GM21576 (cell line): ENCODE results near the gene GET4.

Source experiments
- ATAC-seq: cut with Tn5 transposase; IDR thresholded peaks from one replicate; pipeline ENCODE4 v1.9.1; 2021; ENCODE audit warnings: mild to moderate bottlenecking, moderate library complexity; ENCODE audit not compliant: unreplicated experiment

GET4 gene

DNA sequence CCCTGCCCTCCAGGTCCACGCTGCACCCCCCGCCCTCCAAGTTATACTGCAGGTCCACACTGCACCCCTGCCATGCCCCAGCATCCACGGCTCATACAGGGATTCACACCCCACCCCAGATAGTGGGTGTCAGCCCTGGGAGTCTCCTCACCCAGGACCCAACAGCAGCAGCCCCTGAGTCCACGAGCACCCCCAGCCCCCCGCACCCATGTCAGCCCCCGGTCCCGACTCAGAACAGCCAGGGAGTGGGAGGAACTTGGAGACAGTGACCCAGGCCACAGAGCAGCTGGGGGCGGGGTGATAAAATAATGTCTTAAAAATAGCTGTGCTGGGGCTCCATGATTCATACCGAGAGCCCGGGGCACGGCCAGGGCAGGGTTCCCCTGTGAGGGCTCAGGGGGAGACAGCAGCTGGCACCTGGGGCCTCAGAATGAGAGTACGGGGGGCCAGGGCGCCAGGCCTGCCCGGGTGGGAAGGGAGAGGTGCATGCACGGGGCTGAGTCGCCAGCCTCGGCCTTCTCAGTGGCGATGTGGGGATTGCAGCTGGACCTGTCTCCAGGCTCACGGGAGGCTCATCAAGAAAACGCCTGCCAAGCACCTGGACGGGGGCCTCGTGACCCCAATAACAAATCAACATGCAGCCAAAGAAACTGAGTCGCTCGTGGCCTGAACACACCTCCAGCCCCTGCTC is 48.3 kb downstream of the GET4 start:
- peak; percentile 56 for ATAC-seq

GRCh38 chr7:925601-926000 is 49.2 kb downstream of the GET4 start:
- no peak for ATAC-seq

GRCh38 chr7:926061-927030 is 50.0 kb downstream of the GET4 start:
- no peak for ATAC-seq

- no peak for ATAC-seq
Measured at GRCh38 chr7:927031-927671, 50.8 kb downstream of the GET4 start.

- ATAC-seq, result no peak
Measured at GRCh38 chr7:929311-929711, 53.0 kb downstream of the GET4 start.

GRCh38 chr7:930975-931758 is 54.8 kb downstream of the GET4 start:
- ATAC-seq, result no peak

DNA sequence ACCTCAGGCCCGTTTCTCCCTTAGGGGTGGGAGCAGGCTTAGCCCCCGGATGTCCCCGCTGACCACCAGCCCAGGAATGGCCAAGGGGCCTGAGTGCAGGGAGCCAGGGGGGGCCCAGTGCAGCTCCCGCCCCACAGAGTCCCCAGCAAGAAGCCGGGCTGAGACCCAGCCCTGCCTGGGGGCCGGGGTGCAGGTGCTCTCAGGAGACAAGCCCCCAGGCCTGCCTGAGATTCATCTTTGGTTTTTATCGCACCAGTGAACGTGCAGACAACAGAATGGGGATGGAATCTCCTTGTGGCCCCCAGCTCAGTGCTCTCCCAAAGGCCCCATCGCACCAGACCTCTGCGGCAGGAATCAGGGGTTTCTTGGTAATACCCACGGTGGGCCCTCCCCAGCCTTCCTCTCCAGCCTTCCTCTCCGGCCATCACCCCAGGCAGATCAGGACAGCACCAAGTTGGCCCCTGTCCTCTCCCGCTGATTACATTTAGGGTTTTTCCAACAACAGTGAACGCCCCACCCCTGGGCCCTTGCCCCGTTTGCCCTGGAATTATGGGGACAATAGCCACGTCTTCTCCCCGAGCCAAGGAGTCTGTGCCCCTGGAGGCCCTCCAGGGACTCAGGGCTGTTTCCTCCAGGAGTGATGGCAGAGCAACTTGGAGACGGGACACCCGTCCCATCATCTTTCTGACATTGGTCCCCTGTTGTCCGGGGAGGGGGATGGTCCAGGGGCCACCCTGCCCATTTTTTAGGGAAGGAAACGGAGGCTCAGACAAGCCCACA is 55.7 kb downstream of the GET4 start:
- no peak for ATAC-seq

DNA sequence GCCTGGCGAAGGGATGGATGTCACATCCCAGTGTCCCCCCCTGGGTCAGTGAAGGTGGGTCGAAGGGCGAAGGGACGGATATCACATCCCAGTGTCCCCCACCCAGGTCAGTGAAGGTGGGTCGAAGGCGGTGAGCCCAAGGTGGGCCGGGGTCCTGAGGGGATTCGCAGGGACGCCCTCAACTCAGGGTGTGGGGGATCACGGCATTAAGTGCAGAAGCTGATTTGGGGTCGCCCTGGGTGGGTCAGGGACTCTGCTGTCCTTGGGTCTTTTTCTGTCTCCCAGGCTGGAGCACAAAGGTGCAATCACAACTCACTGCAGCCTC is 56.3 kb downstream of the GET4 start:
- no peak for ATAC-seq

DNA sequence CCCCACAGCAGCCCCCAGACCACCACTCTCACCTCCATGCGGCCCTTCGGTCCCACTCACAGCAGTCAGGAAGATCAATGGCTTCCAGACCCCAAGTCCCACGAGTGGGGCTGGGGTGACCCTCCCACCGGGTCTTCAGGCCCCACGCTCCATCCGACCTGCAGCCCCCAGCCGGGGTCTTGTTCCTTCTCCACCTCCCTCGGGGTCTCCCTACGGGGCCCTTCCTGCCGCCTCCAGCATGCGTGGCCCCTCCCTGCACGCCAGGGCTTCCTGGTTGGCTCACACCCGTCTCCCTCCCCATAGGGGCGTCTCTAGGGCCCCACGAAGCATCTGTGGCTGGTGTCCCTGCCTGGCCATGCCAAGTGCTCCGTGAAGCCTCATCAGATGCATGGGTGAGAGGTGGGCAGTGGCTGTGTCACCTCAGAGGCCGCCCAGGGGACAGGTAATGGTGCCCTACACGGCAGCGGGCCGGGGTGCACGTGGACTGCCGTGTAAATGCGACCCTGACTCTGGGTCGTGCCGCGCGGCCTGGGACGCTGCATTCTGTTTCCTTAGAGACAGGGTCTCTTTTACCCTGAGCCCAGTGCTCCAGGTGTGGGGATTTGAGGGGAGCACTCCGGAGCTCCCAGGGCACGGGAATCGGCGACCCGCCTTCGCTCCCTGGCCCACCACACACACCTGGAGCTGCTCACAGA is 58.3 kb downstream of the GET4 start:
- ATAC-seq, result no peak

GRCh38 chr7:935164-935873 is 59.0 kb downstream of the GET4 start:
- no peak for ATAC-seq

GRCh38 chr7:935874-936385 is 59.6 kb downstream of the GET4 start:
- no peak for ATAC-seq

DNA sequence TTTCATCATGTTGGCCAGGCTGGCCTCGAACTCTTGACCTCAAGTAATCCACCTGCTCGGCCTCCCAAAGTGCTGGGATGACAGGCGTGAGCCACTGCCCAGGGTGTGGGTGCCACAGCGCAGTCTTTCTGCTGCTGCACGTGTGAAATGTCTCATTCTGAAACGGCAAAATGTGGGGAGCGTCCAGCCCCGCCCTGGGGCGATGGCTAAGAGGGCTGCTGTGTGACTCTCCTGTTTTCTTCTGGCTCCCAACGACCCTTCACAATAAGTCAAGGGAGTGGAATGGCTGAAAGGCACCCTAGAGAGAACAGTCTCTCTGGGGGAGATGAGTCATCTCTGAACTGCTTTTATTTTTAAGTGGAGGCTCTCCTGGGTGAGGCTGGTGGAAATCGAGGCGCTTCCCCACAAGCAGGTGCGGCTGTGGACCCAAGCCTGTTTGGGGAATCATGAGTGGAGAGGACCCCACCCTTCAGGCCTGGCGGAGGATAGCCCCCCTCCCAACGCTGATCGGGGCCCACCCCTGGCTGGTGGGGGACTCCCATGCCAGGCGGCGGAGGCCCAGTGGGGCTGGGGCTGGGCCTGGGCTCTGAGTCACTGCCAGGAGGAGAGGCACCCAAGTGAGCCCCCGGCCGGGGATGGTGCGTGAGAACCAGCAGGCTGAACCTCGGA is 60.2 kb downstream of the GET4 start:
- ATAC-seq, result peak; percentile 70

DNA sequence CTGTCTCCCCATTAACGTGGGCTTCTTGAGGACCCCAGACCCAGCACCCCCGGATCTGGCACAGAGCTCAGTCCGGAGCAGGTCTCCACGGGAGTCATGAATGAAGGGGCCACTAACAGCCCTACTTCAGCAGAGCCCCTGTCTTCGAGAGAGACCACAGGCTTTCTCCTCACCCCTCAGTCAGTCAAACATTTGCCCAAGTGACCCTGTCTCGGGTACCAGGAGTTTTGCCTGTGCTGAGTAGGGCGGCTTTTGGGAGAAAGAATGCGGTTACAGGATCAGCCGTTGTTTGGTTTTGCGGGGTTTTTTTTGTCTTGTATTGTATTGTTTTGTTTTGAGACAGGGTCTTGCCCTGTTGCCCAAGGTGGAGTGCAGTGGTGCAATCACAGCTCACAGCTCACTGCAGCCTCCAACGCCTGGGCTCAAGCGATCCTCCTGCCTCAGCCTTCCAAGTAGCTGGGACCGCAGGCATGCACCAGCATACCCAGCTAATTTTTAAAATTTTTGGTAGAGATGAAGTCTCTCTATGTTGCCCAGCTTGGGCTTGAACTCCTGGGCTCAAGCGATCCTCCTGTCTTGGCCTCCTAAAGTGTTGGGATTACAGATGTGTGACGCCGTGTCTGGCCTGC is 61.6 kb downstream of the GET4 start:
- ATAC-seq, result no peak

GRCh38 chr7:938546-939185 is 62.3 kb downstream of the GET4 start:
- ATAC-seq, result no peak

DNA sequence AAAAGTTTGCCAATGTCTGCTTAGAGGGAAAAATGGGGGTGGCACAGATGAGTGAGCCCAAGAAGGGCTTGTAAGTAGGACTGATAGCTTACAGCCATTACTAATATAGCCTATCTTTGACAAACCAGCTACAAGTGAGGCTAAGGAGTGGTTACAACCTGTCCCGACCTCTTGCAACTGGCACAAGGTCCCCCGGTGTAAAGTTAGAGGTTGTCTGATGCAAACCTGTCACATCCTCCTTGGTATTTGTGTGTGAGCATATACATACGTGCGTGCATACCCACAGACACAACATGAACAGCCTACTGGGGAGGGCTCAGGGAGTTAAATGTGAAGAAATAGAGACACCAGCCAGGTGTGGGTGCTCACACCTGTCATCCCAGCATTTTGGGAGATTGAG is 63.5 kb downstream of the GET4 start:
- ATAC-seq, result no peak

DNA sequence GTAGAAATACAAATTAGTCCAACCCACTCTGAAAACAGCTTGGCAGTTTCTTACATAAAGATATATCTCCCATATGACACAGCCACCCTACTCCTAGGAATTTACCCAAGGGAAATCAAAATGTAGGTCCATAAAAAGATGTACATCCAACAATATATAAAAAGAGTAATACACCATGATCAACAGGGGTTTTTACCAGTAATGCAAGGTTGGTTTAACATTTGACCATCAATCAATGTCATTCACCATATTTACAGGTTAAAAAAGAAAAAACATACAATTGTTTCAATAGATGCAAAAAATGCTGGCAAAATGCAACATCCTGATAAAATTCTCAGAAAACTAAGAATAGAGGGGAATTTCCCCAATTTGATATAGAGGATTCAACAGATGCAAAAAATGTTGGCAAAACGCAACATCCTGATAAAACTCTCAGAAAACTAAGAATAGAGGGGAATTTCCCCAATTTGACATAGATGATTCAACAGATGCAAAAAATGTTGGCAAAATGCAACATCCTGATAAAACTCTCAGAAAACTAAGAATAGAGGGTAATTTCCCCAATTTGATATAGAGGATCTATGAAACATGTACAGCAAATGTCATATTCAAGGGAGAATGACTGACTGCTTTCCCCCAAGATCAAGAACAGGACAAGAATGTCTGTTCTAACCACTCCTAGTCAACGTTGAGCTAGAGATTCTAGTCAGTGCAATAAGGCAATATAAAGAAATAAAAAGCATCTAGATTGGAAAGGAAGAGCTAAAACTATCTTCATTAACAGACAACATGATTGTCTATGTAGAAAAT is 64.5 kb downstream of the GET4 start:
- no peak for ATAC-seq
